HG03575 (cell line): ENCODE data around the gene SUMO1.

ENCODE experiments used
- ATAC-seq: cut with Tn5 transposase; IDR thresholded peaks from one replicate; pipeline ENCODE4 v1.9.1; 2021; ENCODE audit not compliant: unreplicated experiment, insufficient number of reproducible peaks, low FRiP score; ENCODE audit errors: extremely low read depth

The SUMO1 gene

DNA sequence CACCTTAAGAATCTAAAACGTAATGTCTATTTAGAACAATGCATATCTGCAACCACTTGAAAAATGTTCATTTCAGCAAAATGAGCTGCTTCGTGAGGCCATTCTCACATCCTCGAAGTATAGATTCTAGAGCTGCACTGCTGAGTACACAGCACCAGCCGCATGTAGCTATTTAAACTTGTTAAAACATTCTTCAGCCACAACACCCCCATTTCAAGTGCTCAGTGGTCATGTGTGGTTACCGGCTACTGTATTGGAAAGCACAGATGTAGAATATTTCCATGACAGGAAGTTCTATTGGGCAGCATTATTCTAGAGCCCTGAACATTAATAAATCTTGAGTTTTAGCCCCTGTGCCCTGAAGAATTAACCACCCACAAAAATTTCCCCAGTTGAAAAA is 35.0 kb downstream of the SUMO1 start:
- no peak for ATAC-seq

DNA sequence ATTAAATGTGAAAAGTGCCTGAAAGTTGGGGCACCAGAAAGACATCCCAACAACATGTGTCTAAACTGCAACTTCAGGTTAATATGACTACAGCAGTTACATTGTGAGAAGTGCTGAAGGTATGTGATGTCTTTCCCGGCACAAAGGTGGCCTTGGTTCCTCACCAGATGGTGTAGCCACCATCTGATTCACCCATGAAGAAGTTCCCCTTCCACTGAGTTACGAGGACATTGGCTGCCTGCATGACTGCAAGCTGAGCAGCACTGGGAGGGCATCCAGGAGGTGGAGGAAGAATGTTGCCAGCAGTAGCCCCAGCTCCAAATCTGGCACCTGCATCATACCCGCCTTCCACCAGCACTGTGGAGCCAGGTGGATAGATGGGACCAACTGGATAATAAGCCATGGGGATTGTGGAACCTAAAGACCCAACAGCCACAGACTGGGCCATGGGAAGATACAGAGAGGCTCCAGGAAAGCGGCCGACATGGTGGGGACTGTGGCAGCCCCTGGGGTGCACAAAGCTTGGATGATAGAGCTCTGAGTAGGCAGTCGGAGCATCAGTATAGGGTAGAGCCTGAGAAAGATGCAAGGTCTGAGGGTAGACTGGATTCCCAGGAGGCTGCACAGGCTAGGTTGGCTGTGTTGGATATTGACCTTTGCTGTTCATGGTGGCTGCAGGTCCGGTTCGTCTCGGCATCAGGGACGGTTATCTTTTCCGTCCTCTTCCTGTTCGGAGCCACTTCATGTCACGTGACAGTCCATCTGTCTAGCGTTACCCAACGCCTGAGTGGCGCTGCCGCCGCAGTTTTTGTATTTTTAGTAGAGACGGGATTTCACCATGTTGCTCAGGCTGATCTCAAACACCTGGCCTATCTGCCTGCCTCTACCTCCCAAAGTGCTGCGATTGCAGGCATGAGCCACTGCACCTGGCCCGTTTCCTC is 36.9 kb downstream of the SUMO1 start:
- ATAC-seq = no peak

GRCh38 chr2:202196727-202197126 is 41.7 kb downstream of the SUMO1 start:
- ATAC-seq = no peak

DNA sequence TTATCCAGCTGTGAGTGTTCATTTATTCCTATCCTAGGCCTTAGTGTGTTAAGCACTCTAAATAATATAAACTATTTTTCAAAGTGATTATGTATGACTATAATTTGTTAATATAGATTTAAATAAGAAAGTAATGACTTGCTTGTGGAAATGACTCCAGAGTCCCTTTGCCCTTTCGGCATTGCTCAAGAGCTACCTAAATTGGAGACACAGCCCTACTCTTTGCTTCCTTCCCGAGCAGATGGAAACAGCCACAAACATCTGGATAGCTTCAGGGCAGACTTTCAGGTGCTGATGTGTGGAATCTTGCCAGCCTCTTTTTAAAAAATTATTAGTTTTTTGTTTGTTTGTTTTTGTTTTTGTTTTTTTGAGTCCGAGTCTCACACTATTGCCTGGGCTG is 44.0 kb downstream of the SUMO1 start:
- ATAC-seq = no peak

GRCh38 chr2:202193881-202194353 is 44.5 kb downstream of the SUMO1 start:
- ATAC-seq = no peak

DNA sequence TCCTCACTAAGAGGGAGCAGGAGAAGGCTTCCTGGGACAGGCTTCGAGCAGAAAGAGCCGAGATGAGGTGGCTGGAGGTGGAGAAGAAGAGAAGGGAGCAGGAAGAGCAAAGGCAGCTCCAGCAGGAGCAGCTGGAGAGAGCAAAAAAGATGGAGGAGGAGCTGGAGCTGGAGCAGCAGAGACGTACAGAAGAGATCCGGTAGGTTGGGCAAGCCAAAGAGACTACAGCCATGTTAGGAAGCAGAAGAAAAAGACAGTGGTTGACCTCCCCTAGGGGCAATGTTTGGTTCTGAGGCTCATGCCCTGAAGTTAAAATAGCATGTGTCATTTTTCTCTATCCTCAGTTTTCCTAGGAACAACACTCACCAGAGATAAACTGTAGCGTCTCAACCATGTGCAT is 45.1 kb downstream of the SUMO1 start:
- ATAC-seq = no peak

- no peak for ATAC-seq
Observed at GRCh38 chr2:202187570-202187969, 50.8 kb downstream of the SUMO1 start.

DNA sequence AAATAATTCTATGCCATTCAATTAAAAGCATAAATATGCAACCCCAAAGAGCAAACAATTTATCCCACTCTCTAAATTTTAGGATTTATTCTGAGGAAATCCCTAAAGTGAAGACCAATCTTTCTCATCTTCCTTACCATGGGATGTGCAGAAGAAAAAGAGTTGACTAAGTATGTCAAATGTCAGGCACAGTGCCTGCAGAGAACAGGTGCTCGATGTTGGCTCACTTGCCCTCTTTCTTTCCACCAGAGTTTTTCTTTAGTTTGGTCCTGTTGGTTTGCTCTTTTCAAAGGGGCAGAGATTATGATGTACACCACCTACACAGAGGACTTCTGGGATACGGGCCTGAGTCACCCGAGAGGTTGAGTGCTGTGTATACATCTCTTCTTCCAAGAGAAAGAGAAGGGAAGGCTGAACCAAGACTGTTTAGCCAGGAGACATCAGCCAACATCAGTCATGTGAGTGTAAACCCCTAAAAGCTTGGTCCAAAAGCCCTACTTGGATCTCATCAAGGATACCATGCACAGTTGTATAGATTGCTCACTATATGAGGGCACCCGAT is 51.7 kb downstream of the SUMO1 start:
- ATAC-seq = no peak

- ATAC-seq = no peak
Observed at GRCh38 chr2:202185156-202185555, 53.2 kb downstream of the SUMO1 start.

DNA sequence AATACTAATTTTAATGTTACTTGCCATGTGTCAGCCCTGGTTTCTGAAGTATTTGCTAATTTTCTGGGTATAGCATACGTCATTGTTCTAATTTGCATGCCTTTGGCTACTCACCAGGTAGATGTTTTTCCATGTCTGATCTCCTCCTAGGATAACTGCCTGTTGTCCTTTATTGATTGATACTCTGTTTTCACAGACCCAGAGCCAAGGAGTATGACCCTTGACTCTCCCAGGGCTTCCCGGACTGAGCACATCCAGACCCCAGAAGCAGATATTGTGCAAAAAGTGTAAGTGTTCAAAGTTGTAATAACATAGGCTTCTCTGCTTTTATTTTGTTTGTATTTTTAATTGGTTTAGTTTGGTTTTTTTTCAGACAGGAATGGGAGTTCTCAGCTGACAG is 53.8 kb downstream of the SUMO1 start:
- ATAC-seq = no peak

DNA sequence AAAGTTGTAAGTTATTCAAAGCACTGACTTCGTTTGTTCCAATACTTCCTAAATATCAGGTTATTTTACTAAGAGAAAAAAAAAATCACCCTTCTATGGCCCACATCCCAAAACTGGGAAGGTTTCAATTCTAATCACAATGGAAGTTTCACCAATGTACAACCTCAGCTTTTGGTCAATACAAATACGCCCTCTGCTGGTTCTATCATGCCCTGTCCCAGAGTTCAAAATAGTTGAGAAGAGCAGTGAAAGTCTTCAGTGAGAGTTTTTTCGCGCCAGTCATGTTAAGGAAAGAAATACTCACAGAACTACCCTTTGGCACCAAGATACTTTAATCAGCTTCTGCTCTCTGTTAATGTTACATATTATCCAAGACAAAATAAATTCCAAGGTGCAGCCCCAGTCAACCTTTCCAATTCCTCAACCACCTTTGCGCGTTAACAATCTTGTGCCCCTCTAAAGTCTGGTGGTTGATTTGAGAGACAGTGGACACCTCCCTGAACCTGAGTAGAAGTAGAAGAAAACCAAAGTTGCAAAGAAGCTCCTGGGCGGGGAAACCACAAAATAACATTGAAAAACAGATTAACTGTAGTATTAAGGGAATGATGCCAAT is 59.9 kb downstream of the SUMO1 start:
- no peak for ATAC-seq

DNA sequence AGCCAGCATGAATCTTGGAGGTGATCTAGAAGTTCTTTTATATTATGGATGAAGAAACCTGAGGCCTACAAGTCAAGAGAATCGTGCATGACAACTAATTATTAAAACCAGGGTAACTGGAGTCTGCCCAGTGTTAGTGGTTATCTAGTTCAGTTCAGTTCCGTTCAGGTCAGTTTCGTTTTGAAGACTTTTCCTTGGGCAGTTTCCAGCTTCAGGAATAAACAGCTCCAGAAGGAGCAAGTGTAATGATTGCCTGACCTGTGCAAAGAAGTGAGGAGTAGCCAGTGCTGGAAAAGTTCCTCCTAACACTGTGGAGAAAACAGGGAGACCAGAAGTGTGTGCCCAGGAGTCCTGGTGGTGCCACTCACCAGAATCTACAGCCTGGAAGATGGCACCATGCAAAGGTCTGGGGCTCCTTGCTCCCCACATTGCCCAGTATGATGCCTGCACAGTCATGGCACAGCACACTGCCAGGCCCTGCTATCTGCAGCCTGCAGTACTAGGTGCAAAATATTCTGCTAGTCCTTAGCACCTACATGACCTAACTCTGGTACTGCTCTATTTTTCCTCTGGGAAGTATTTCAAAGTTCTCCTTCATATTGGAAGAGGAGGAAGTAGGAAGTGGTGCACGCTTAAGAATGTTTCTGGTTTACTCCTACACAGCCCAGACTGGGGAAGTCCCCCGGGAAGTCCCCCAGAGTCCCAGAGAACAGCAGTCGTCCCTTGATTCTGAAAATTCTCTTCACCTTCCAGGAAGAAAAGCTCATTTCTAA is 65.8 kb downstream of the SUMO1 start:
- ATAC-seq = no peak

DNA sequence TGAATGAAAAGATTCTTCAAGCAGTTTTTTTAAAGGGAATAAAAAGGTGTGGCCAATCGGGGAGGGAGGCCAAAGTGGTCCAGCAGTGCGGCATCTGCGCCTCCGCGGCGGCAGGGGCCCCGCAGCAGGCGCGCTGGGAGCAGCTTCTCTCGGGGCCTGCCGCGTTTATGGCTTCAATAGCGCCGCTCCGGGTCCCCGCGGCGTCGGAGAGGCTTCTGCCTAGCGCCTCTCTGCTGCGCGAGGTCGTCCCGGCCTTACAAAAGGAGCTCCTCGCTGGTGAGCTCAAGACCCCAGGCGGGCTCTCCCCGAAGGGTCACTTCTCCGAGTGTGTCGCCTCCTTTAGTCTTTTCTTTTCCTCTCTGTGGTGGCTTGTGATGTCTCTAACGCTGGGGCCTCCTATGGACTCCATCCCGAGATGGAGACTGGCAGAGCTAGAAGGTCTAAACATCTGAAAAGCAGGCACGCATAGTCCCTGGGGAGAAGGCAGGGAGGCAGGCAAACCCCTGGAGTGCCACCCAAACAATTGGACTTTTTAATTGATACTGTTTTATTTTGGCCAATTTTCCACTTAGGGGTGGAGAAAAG is 67.1 kb downstream of the SUMO1 start:
- no peak for ATAC-seq

DNA sequence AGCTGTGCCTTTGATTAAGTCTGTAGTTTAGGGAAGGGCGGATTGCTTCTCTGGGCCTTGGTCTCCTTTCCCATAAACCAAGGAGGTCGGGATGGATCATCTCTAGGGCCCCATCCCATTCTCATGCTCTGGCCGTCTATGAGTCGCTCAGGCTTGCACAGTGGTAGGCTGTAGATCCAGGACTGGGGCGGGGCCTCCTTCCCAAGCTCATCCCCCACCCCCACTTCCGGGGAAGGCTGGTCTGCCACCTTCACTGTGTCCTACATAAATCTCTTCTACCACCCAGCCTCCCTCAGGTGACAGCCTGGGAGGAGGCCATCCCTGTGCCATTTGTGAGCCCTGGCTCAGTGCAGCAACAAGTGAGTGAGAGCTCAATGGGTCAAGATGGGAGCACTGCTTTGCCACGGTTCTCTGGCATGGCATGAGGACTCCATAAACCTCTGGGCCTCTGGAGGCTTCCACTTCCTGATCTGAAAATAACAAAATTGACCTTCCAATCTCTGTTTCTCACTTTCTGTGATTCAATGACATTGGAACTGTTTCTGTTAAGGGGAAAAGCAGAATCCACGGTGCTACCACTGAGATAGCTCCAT is 68.5 kb downstream of the SUMO1 start:
- ATAC-seq = no peak

- ATAC-seq = no peak
Observed at GRCh38 chr2:202169131-202169530, 69.3 kb downstream of the SUMO1 start.

DNA sequence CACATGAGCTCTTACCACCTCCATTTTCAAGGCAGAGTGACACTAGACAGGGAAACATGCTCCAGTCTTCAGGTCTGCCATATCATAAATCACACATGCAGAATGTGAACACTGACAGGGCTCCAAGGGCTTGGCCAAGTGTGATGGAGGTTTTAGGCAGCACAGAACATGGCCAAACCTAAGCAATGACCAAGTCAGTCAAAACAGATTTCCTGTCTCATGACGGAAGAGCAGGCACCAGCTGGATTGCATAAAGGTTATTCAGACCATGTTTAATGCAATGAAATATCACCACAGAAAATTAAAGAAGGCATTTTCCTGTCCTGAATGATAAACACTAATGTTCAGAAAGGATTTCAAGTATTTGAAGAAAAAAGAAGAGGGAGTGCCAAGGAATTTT is 72.5 kb downstream of the SUMO1 start:
- no peak for ATAC-seq

DNA sequence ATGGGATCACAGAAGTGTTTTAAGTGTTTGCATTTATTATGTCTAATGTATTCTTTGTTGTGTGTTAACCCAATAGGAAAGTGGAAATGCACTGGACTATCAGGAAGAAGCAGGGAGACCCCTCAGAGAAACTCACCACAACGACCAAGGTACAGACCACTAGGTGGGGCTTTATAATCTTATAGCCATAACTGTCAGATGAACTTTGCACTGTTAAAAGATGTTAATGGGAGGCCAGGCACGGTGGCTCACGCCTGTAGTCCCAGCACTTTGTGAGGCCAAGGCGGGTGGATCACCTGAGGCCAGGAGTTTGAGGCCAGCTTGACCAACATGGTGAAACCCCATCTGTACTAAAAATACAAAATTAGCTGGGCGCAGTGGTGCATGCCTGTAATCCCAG is 73.2 kb downstream of the SUMO1 start:
- no peak for ATAC-seq

DNA sequence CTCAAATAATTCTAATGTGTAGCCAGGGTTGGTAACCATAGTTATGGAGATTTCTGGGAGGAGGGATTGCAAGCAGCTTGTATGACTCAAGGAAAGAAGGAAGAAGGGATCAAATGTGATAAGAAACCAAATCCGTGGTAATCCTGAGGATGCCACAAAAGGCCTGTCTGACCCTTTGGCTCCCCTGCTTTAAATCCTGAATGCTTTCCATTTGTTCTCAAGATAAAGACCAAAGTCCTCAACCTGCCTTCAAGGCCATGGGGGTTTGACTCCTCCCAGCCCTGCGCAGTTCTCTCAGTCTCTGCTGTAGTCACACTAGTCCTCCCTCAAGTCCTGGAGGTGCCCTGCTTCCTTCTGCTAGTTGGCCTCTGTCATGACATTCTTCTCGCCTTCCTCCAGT is 74.0 kb downstream of the SUMO1 start:
- ATAC-seq = no peak
